HG03469 (cell line): ENCODE data around the gene HIVEP2.

Experiments used
- ATAC-seq: cut with Tn5 transposase; IDR thresholded peaks from one replicate; pipeline ENCODE4 v1.9.1; 2021; ENCODE audit warnings: mild to moderate bottlenecking, moderate library complexity, moderate number of reproducible peaks; ENCODE audit not compliant: unreplicated experiment

Gene HIVEP2

GRCh38 chr6:142796571-142796970 lies 148.4 kb downstream of the HIVEP2 start:
- ATAC-seq, result no peak

- ATAC-seq, result no peak
Measured at GRCh38 chr6:142796024-142796423, 149.0 kb downstream of the HIVEP2 start.

GRCh38 chr6:142794424-142794823 lies 150.6 kb downstream of the HIVEP2 start:
- ATAC-seq, result no peak

- ATAC-seq, result no peak
Measured at GRCh38 chr6:142790257-142790656, 154.7 kb downstream of the HIVEP2 start.

- no peak for ATAC-seq
Measured at GRCh38 chr6:142787422-142787821, 157.6 kb downstream of the HIVEP2 start.

GRCh38 chr6:142786476-142786875 lies 158.5 kb downstream of the HIVEP2 start:
- ATAC-seq, result no peak

- peak; percentile 98 for ATAC-seq
Measured at GRCh38 chr6:142784344-142784743, 160.6 kb downstream of the HIVEP2 start.

GRCh38 chr6:142783499-142783898 lies 161.5 kb downstream of the HIVEP2 start:
- ATAC-seq, result no peak

GRCh38 chr6:142781129-142781528 lies 163.8 kb downstream of the HIVEP2 start:
- no peak for ATAC-seq

- ATAC-seq, result no peak
Measured at GRCh38 chr6:142773859-142774648, 170.9 kb downstream of the HIVEP2 start.

GRCh38 chr6:142773324-142773723 lies 171.7 kb downstream of the HIVEP2 start:
- ATAC-seq, result no peak

- no peak for ATAC-seq
Measured at GRCh38 chr6:142771162-142771561, 173.8 kb downstream of the HIVEP2 start.

- ATAC-seq, result no peak
Measured at GRCh38 chr6:142765306-142765705, 179.7 kb downstream of the HIVEP2 start.

- no peak for ATAC-seq
Measured at GRCh38 chr6:142764311-142764710, 180.7 kb downstream of the HIVEP2 start.

- ATAC-seq, result no peak
Measured at GRCh38 chr6:142763205-142763604, 181.8 kb downstream of the HIVEP2 start.

GRCh38 chr6:142761756-142762155 lies 183.2 kb downstream of the HIVEP2 start:
- ATAC-seq, result peak; percentile 75

- ATAC-seq, result no peak
Measured at GRCh38 chr6:142760152-142760551, 184.8 kb downstream of the HIVEP2 start.

- ATAC-seq, result no peak
Measured at GRCh38 chr6:142758629-142759025, 186.3 kb downstream of the HIVEP2 start.

GRCh38 chr6:142757852-142758628 lies 186.9 kb downstream of the HIVEP2 start:
- no peak for ATAC-seq

GRCh38 chr6:142756215-142756630 lies 188.8 kb downstream of the HIVEP2 start:
- ATAC-seq, result no peak

- ATAC-seq, result no peak
Measured at GRCh38 chr6:142753196-142753595, 191.8 kb downstream of the HIVEP2 start.

- no peak for ATAC-seq
Measured at GRCh38 chr6:142752348-142752747, 192.6 kb downstream of the HIVEP2 start.
